A549 (cell line): ENCODE results near the gene TTC1.

Experiments used
- JUNB ChIP-seq: fragments of >200 bp; sonication (Bioruptor Twin); formaldehyde crosslinking; IDR thresholded peaks from 2 replicates; pipeline ENCODE4 v1.6.1; 2016
- MAFK ChIP-seq: fragments of 450-650 bp; IDR thresholded peaks from 2 replicates; pipeline ENCODE4 v1.6.1; 2014; ENCODE audit not compliant: partially characterized antibody
- NPAS2 ChIP-seq: fragments of 250-450 bp; sonication (Bioruptor Pico); IDR thresholded peaks from 2 replicates; pipeline ENCODE4 v1.8.0; 2022; ENCODE audit warnings: mild to moderate bottlenecking, moderate library complexity, borderline replicate concordance
- POLR2A ChIP-seq: IDR thresholded peaks from 2 replicates; pipeline ENCODE4 v1.6.1; 2012; ENCODE audit warnings: mild to moderate bottlenecking, low read length
- TF ChIP-seq, protein P1 (sequence below): fragments of >200 bp; sonication (Bioruptor Twin); formaldehyde crosslinking; IDR thresholded peaks from 3 replicates; pipeline ENCODE4 v1.5.1; 2016
- TF ChIP-seq, protein P2 (sequence below): fragments of >200 bp; sonication (Bioruptor Twin); formaldehyde crosslinking; IDR thresholded peaks from 3 replicates; pipeline ENCODE4 v1.6.1; 2016

DNA sequence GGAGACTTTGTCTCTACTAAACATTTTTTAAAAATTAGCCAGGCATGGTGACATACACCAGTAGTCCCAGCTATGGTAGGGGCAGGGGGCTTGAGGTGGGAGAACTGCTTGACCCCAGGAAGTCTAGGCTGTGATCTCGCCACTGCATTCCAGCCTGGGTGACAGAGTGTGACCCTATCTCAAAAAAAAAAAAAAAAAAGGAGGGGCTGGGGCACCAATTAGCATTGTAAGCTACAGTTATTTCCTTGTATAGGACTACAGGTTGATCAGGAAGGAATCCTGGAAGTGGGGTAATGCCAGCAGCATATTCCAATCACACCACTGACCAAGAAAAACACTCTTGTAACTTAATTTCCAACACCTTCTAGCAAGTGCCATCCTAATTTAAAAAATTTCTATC is 78.3 kb downstream of the TTC1 start:
- TF ChIP-seq POLR2A (no peak), JUNB (no peak), NPAS2 (CRISPR knock-in tag) (no peak), MAFK (no peak)
- TF ChIP-seq, protein P1, sequence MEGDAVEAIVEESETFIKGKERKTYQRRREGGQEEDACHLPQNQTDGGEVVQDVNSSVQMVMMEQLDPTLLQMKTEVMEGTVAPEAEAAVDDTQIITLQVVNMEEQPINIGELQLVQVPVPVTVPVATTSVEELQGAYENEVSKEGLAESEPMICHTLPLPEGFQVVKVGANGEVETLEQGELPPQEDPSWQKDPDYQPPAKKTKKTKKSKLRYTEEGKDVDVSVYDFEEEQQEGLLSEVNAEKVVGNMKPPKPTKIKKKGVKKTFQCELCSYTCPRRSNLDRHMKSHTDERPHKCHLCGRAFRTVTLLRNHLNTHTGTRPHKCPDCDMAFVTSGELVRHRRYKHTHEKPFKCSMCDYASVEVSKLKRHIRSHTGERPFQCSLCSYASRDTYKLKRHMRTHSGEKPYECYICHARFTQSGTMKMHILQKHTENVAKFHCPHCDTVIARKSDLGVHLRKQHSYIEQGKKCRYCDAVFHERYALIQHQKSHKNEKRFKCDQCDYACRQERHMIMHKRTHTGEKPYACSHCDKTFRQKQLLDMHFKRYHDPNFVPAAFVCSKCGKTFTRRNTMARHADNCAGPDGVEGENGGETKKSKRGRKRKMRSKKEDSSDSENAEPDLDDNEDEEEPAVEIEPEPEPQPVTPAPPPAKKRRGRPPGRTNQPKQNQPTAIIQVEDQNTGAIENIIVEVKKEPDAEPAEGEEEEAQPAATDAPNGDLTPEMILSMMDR: no peak
- TF ChIP-seq, protein P2, sequence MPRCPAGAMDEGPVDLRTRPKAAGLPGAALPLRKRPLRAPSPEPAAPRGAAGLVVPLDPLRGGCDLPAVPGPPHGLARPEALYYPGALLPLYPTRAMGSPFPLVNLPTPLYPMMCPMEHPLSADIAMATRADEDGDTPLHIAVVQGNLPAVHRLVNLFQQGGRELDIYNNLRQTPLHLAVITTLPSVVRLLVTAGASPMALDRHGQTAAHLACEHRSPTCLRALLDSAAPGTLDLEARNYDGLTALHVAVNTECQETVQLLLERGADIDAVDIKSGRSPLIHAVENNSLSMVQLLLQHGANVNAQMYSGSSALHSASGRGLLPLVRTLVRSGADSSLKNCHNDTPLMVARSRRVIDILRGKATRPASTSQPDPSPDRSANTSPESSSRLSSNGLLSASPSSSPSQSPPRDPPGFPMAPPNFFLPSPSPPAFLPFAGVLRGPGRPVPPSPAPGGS: no peak
